ENCODE data around the gene NEMF. TPM values are rescaled to one million over a fixed set of nuclear protein-coding genes. Genes with fewer than 3 reads are reported as not detected.
"Not testable (repeated sequence)": the region's sequence is repeated elsewhere in the genome, so short reads cannot be mapped to it uniquely, and the experiment has no call there.

NEMF gene
- total RNA-seq, 1 donor from 2014 or later = 110 TPM

DNA sequence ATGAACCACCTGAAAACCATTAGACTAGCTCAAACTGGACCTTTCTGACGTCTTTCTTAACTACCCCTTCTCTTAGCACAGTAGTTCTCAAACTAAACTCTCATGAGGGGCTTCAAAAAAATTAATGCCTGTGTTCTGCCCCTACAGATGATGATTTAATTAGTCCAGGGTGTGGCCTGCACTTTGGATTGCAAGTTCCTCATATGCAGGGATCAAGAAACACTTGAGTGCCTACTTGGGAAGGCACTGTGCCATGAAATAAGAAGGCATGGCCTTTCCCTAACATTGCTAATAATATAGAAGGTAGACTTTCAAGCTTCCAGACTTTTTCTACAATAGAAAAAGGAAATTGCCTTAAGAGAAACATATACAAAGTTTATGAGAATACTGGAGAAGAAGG lies 107.4 kb downstream of the NEMF start:
- no peaks in the 10 kb centered on the region for H3K9me3 Mint-ChIP-seq
- H3K27ac Mint-ChIP-seq = no peak overlapping the region
- H3K36me3 Mint-ChIP-seq (ENCODE audit: low read depth) = peaks cover 30% of the 10 kb centered on the region
- intact Hi-C loops (cut with micrococcal nuclease) = no loop called here
- ChIA-PET POLR2A (interaction anchor here (0.5 kb wide), 1 partner anchor 504 kb away, joined by 3 read pairs; no protein-coding TSS in a partner anchor), CTCF (no interaction called here)
- H3K4me1 Mint-ChIP-seq = no peaks in the 10 kb centered on the region
- H3K4me3 Mint-ChIP-seq = no peak overlapping the region
- DNase-seq (no peak), ATAC-seq (ENCODE audit: low read depth) (no peak)
- H3K27me3 Mint-ChIP-seq = no peaks in the 10 kb centered on the region
- no peak for TF ChIP-seq CTCF (IDR thresholded peaks at IDR 0.05)

GRCh38 chr14:49735669-49736068 lies 116.9 kb downstream of the NEMF start:
- H3K36me3 Mint-ChIP-seq (ENCODE audit: low read depth) = peaks cover 26% of the 10 kb centered on the region
- H3K27me3 Mint-ChIP-seq; DNase-seq; H3K27ac Mint-ChIP-seq; H3K4me3 Mint-ChIP-seq; H3K4me1 Mint-ChIP-seq; POLR2A ChIA-PET; H3K9me3 Mint-ChIP-seq; ATAC-seq (ENCODE audit: low read depth); CTCF ChIA-PET; intact Hi-C loops (cut with micrococcal nuclease): not testable (repeated sequence)

- CTCF ChIA-PET = no interaction called here
- no peaks in the 10 kb centered on the region for H3K4me1 Mint-ChIP-seq
Measured at GRCh38 chr14:49733836-49734235, 118.8 kb downstream of the NEMF start.

GRCh38 chr14:49732896-49733295 lies 119.7 kb downstream of the NEMF start:
- no peak overlapping the region for H3K4me3 Mint-ChIP-seq
- H3K36me3 Mint-ChIP-seq (ENCODE audit: low read depth) = peaks cover 30% of the 10 kb centered on the region
- DNase-seq (no peak), ATAC-seq (ENCODE audit: low read depth) (no peak)
- ChIA-PET CTCF (no interaction called here), POLR2A (interaction anchor here (0.7 kb wide), 1 partner anchor 175 kb away, joined by 3 read pairs; no protein-coding TSS in a partner anchor)
- no peaks in the 10 kb centered on the region for H3K27me3 Mint-ChIP-seq
- intact Hi-C loops (cut with micrococcal nuclease) = no loop called here
- no peak for TF ChIP-seq CTCF (IDR thresholded peaks at IDR 0.05)
- no peaks in the 10 kb centered on the region for H3K9me3 Mint-ChIP-seq
- no peaks in the 10 kb centered on the region for H3K4me1 Mint-ChIP-seq
- no peak overlapping the region for H3K27ac Mint-ChIP-seq

More at GRCh38 chr14:49733836-49734235, 118.8 kb downstream of the NEMF start:
- H3K27ac Mint-ChIP-seq = no peak overlapping the region
- no peak for TF ChIP-seq CTCF (IDR thresholded peaks at IDR 0.05)
- POLR2A ChIA-PET = no interaction called here
- no peaks in the 10 kb centered on the region for H3K9me3 Mint-ChIP-seq
- intact Hi-C loops (cut with micrococcal nuclease) = no loop called here
- ATAC-seq (ENCODE audit: low read depth) (no peak), DNase-seq (no peak)
- H3K27me3 Mint-ChIP-seq = no peaks in the 10 kb centered on the region
- no peak overlapping the region for H3K4me3 Mint-ChIP-seq
- H3K36me3 Mint-ChIP-seq (ENCODE audit: low read depth) = peaks cover 27% of the 10 kb centered on the region

Other genes starting within 250 kb of the NEMF start
- gene RPL36AL, start 232.2 kb downstream of the NEMF start, total RNA-seq = 150 and 166 TPM in 2 replicates
- 39.7 and 40.5 TPM in 2 replicates for gene MGAT2, start 232.0 kb downstream of the NEMF start, total RNA-seq
- gene DNAAF2, start 217.5 kb downstream of the NEMF start, total RNA-seq = 8.5 and 8.6 TPM in 2 replicates
- gene POLE2, start 164.6 kb downstream of the NEMF start, total RNA-seq = 2.9 and 5.3 TPM in 2 replicates
- 5.7 and 6.9 TPM in 2 replicates for gene KLHDC1, start 159.7 kb downstream of the NEMF start, total RNA-seq
- 27.0 and 31.2 TPM in 2 replicates for gene KLHDC2, start 84.6 kb downstream of the NEMF start, total RNA-seq
- 136 and 142 TPM in 2 replicates for gene ARF6, start 40.3 kb upstream of the NEMF start, total RNA-seq

Data from activated B cell treated with CpG ODN at 0.5 μM for 24 hours (primary cell).